AG09319 (cell line): ENCODE measurements around the gene ATL2.

Source experiments
- DNase-seq: peaks from one replicate; pipeline ENCODE4 v3.0.0-alpha.2; 2010; ENCODE audit warnings: low read depth; ENCODE audit errors: extremely low read depth
- CTCF ChIP-seq: IDR thresholded peaks from 2 replicates; pipeline ENCODE4 v1.5.1; 2011; ENCODE audit warnings: low read depth, mild to moderate bottlenecking, inconsistent platforms, low read length, moderate library complexity

The ATL2 gene

GRCh38 chr2:38405917-38406596, 29.0 kb upstream of the ATL2 start:
- no peak for TF ChIP-seq CTCF

GRCh38 chr2:38400513-38400912, 23.4 kb upstream of the ATL2 start:
- no peak for DNase-seq
- no peak for TF ChIP-seq CTCF

More at GRCh38 chr2:38405917-38406596, 29.0 kb upstream of the ATL2 start:
- no peak for DNase-seq

GRCh38 chr2:38398739-38399138, 21.7 kb upstream of the ATL2 start:
- no peak for TF ChIP-seq CTCF
- DNase-seq, result no peak

- DNase-seq, result no peak
- TF ChIP-seq CTCF, result no peak
Observed at GRCh38 chr2:38394903-38395341, 17.8 kb upstream of the ATL2 start.

- no peak for TF ChIP-seq CTCF
- no peak for DNase-seq
Observed at GRCh38 chr2:38394041-38394440, 17.0 kb upstream of the ATL2 start.

GRCh38 chr2:38390947-38391346, 13.9 kb upstream of the ATL2 start:
- no peak for DNase-seq
- no peak for TF ChIP-seq CTCF

- DNase-seq, result no peak
- TF ChIP-seq CTCF, result no peak
Observed at GRCh38 chr2:38387887-38388286, 10.8 kb upstream of the ATL2 start.
